GM12878 (cell line): ENCODE measurements around the gene ZNF576. TPM values are rescaled to one million over a fixed set of nuclear protein-coding genes. Genes with fewer than 3 reads are reported as not detected.

Experiments used
- CHD2 ChIP-seq: IDR thresholded peaks from 2 replicates; pipeline ENCODE4 v1.6.1; 2011; ENCODE audit warnings: low read depth, low read length, improper control_type of control experiment, borderline replicate concordance
- CREB1 ChIP-seq: IDR thresholded peaks from 2 replicates; pipeline ENCODE4 v1.6.1; 2012; ENCODE audit warnings: low read depth, mild to moderate bottlenecking, inconsistent platforms
- CUX1 ChIP-seq: IDR thresholded peaks from 2 replicates; pipeline ENCODE4 v1.6.1; 2012; ENCODE audit warnings: improper control_type of control experiment, low read depth, low read length; ENCODE audit not compliant: insufficient replicate concordance
- EED ChIP-seq: sonication (generic); IDR thresholded peaks from 2 replicates; pipeline ENCODE4 v1.6.1; 2016; ENCODE audit warnings: antibody characterized with exemption, low read depth
- ETV6 ChIP-seq, 2 experiments: fragments of 450-650 bp in 1 of 2; IDR thresholded peaks in 1 of 2; conservative IDR thresholded peaks in 1 of 2; 2 replicates each; pipeline ENCODE4 v1.6.1; 2014; ENCODE audit warnings: antibody characterized with exemption in 1 of 2, borderline replicate concordance in 1 of 2, low read depth in 1 of 2, mild to moderate bottlenecking in 1 of 2, moderate library complexity in 1 of 2
- FOXM1 ChIP-seq: IDR thresholded peaks from 2 replicates; pipeline ENCODE4 v1.6.1; 2012; ENCODE audit warnings: low read depth, mild to moderate bottlenecking, inconsistent platforms, low read length, moderate library complexity
- IKZF2 ChIP-seq, 2 experiments: fragments of 450-650 bp; IDR thresholded peaks; 2 replicates each; pipeline ENCODE4 v1.6.1; 2017; ENCODE audit warnings: mild to moderate bottlenecking in 2 of 2, moderate library complexity in 2 of 2
- IRF3 ChIP-seq: fragments of 450-650 bp; IDR thresholded peaks from 2 replicates; pipeline ENCODE4 v1.6.1; 2014; ENCODE audit warnings: mild to moderate bottlenecking
- LARP7 ChIP-seq: fragments of 450-650 bp; IDR thresholded peaks from 2 replicates; pipeline ENCODE4 v1.6.1; 2017; ENCODE audit warnings: mild to moderate bottlenecking
- MTA3 ChIP-seq: IDR thresholded peaks from 2 replicates; pipeline ENCODE4 v1.6.1; 2012; ENCODE audit warnings: low read length, inconsistent platforms, borderline replicate concordance
- MYB ChIP-seq: fragments of 150-350 bp; IDR thresholded peaks from 2 replicates; pipeline ENCODE4 v1.6.1; 2014; ENCODE audit warnings: mild to moderate bottlenecking, low read depth, low read length, borderline replicate concordance
- NBN ChIP-seq: fragments of 450-650 bp; IDR thresholded peaks from 2 replicates; pipeline ENCODE4 v1.6.1; 2016
- NR2F1 ChIP-seq: fragments of 450-650 bp; conservative IDR thresholded peaks from 2 replicates; pipeline ENCODE4 v1.6.1; 2017; ENCODE audit warnings: mild to moderate bottlenecking
- PAX5 ChIP-seq: IDR thresholded peaks from 2 replicates; pipeline ENCODE4 v1.6.1; 2011; ENCODE audit warnings: low read depth, low read length, borderline replicate concordance
- RAD21 ChIP-seq: IDR thresholded peaks from 2 replicates; pipeline ENCODE4 v1.6.1; 2011; ENCODE audit warnings: mild to moderate bottlenecking, low read depth, low read length, moderate library complexity; ENCODE audit not compliant: insufficient read depth
- RELB ChIP-seq: fragments of 450-650 bp; IDR thresholded peaks from 2 replicates; pipeline ENCODE4 v1.6.1; 2017; ENCODE audit warnings: low read depth, mild to moderate bottlenecking, moderate library complexity
- RUNX3 ChIP-seq: IDR thresholded peaks from 2 replicates; pipeline ENCODE4 v1.6.1; 2012; ENCODE audit warnings: low read length, inconsistent platforms
- SIN3A ChIP-seq: IDR thresholded peaks from 2 replicates; pipeline ENCODE4 v1.6.1; 2012; ENCODE audit warnings: low read depth, low read length, improper control_type of control experiment
- SKIL ChIP-seq: fragments of 450-650 bp; IDR thresholded peaks from 2 replicates; pipeline ENCODE4 v1.6.1; 2017; ENCODE audit warnings: mild to moderate bottlenecking, low read depth, inconsistent platforms; ENCODE audit not compliant: poor library complexity, severe bottlenecking
- TCF7 ChIP-seq: IDR thresholded peaks from 2 replicates; pipeline ENCODE4 v1.6.1; 2014; ENCODE audit warnings: antibody characterized with exemption, borderline replicate concordance
- polyA plus RNA-seq, 11 experiments: library from polyadenylated mRNA; depleted of rRNA in 4 of 11; unstranded in 6 of 11; stranded (reverse) in 5 of 11; fragments of >200 nt; fragmentation: Nextera tagmentation in 4 of 11; fragmentation: Illumina TruSeq in 1 of 11; extraction: Ambion mirVana in 4 of 11; extraction: Trizol in 1 of 11; gene quantifications; 1 replicate in 1 of 11; 2 replicates in 10 of 11; pipeline versions ENCODE4 v1.2.1 to v1.2.3, GENCODE V29; 2011 to 2016; ENCODE audit warnings: inconsistent platforms in 2 of 11, missing spikeins in 2 of 11, low read depth in 1 of 11
- total RNA-seq, 4 experiments: library from RNA; depleted of rRNA in 3 of 4; stranded (reverse); fragments of >200 nt in 3 of 4; fragmentation: Illumina TruSeq in 1 of 4; extraction: Trizol in 1 of 4; gene quantifications; 2 replicates each; pipeline versions ENCODE4 v1.2.1 to v1.2.3, GENCODE V29; 2013 to 2021

The ZNF576 gene
- total and polyA plus RNA-seq, 10 of the 15 experiments (the other 5 are each of a cell fraction or from before 2014, with no cell fraction given), result 7.4 to 29.8 (median 14.3) TPM

DNA sequence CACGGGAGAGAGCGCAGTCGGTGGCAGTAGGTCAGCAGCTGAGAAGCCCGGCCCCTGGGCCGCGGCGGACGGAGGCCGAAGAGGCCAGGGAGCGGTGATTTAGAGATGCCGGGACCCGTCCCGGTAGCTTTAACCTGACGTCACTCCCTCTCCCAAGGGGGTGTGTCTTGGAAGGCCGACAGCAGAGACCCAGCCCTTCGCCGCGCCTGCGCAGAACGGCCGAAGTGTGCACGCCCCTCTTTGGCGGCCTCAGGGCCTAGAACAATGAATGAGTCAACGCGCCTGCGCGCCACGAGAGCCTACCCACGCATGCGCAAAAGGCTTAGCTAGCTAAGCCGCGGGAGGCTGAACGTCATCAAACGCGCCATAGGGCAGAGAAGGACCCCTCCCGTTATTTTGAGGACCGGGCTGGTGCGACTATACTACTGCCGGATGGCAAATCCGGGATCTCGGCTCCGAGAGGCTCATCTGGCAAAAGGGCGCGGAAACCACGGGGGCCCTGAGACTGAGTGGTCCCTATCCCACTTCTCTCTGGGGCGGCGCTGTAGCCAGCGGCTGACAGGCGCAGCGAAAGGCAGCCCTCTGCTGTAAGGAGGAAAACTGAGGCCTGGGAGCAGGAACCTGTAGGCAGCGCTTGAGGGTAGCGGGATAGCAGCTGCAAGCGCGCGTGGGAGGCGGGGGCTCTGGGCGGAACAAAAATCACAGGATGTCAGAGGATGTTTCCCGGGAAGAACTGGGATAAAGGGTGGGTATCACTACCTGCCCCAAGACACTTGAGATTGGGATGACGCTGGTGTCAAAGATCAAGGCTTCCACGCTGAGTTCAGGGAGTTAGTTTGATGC, at the start of gene ZNF576, which contains the start of gene IRGQ (continued):
- TF ChIP-seq CUX1, result no peak
- TF ChIP-seq RELB, result peak; percentile 95
- peak; percentile 38; the same call in 1 of the 2 replicates for TF ChIP-seq RUNX3
- TF ChIP-seq NR2F1, result peak; percentile 88
- TF ChIP-seq ETV6 (conservative IDR thresholded peaks at IDR 0.05 in 1 of 2, IDR thresholded peaks at IDR 0.05 in 1 of 2; ENCODE audit: borderline replicate concordance in 1 of 2, low read depth in 1 of 2), result no peak
- TF ChIP-seq CREB1, result peak; percentile 100
- peak; percentile 15; the same call in 1 of the 2 replicates for TF ChIP-seq IRF3
- TF ChIP-seq SIN3A, result no peak; the same call in none of the 2 replicates
- TF ChIP-seq LARP7, result peak; percentile 94
- TF ChIP-seq IKZF2 (IDR thresholded peaks at IDR 0.05), result peak; percentile 56 to 73
- TF ChIP-seq MYB, result peak; percentile 100
- TF ChIP-seq TCF7, result no peak
- TF ChIP-seq FOXM1, result no peak
- 0 out of 2 replicates have a peak, but pooled peaks have one; percentile 33 for TF ChIP-seq CHD2
- TF ChIP-seq SKIL, result peak; percentile 50
- TF ChIP-seq MTA3, result no peak
- TF ChIP-seq PAX5, result 0 out of 2 replicates have a peak, but pooled peaks have one; percentile 1
- no peak for TF ChIP-seq RAD21
- TF ChIP-seq EED, result peak; percentile 29; the same call in 1 of the 2 replicates
- peak; percentile 97 for TF ChIP-seq NBN
